ENCODE measurements around the gene PKD1L1. TPM values are rescaled to one million over a fixed set of nuclear protein-coding genes. Genes with fewer than 3 reads are reported as not detected.
A peak's percentile ranks its signal among the peaks of the same experiment; 100 is the strongest.

The PKD1L1 gene
- total RNA-seq, 1 experiment from 2014 or later = 0.24 TPM

DNA sequence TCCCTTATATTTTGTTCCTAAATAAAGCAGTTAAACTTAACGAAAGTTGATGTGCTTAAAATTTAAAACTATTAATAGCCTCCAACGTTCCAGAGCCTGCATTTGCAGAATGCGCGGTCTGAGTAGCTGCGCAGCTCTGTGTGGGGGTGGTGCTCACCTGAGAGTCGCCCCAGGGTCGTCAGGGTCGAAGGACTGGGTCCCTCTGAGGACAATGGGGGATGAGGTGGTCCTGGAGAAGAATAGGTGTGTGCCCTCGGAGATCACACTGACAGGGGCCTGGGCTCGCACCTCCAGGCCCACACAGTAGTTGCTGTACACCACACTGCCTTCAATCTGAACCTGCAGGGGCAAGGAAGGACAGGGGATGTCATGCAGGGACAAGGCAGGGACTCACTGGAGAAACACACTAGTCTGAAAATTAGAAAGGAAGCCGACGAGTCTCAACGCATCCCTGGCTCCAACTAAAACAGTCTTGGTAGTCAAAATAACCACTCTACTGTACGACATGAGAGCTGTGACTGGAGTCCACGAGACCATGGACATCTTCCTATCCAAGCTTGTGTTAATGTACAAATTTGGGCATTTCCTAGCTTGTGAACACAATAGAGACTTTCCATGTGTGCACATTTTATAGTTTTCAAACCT is 54.4 kb downstream of the PKD1L1 start:
- no TSS peak for BruUV-seq (replicated peaks)
- TF ChIP-seq CTCF (IDR thresholded peaks at IDR 0.05; ENCODE audit: unreplicated experiment) = no peak
- CTCF ChIA-PET = no interaction called here
- H3K27me3 Mint-ChIP-seq (ENCODE audit: unreplicated experiment) = peaks cover 64% of the 10 kb centered on the region
- no peak overlapping the region for H3K27ac Mint-ChIP-seq (ENCODE audit: unreplicated experiment)
- H3K9me3 Mint-ChIP-seq (ENCODE audit: low read depth, unreplicated experiment) = no peaks in the 10 kb centered on the region
- no peak for DNase-seq
- H3K4me1 Mint-ChIP-seq (ENCODE audit: low read depth, unreplicated experiment) = no peaks in the 10 kb centered on the region
- no peaks in the 10 kb centered on the region for H3K36me3 Mint-ChIP-seq (ENCODE audit: insufficient read depth, unreplicated experiment)
- intact Hi-C loops (cut with micrococcal nuclease; ENCODE audit: unreplicated experiment) = no loop called here
- H3K4me3 Mint-ChIP-seq (ENCODE audit: low read depth, unreplicated experiment) = no peak overlapping the region

DNA sequence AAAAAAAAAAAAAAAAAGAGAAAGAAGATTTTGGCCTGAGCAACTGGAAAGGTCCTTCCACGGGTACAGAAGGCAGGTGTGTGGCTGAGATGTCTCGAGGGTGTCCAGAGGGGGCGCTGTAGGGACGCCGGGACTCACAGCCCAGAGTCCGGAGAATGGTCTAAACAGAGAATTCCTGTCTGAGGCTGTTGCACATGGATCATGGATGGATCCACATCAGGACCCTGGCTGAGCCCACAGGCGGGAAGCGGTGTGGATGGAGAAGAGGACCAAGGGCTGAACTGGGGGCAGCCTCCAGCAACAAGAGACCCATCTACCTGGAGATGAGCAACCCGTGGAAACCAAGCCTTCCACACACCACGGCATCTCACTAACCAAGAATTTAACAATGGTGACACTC is 55.0 kb downstream of the PKD1L1 start:
- Mint-ChIP-seq H3K27me3 (ENCODE audit: unreplicated experiment) (peaks cover 64% of the 10 kb centered on the region), H3K27ac (ENCODE audit: unreplicated experiment) (no peak overlapping the region), H3K9me3 (ENCODE audit: low read depth, unreplicated experiment) (no peaks in the 10 kb centered on the region), H3K4me3 (ENCODE audit: low read depth, unreplicated experiment) (no peak overlapping the region), H3K4me1 (ENCODE audit: low read depth, unreplicated experiment) (no peaks in the 10 kb centered on the region), H3K36me3 (ENCODE audit: insufficient read depth, unreplicated experiment) (no peaks in the 10 kb centered on the region)
- no TSS peak for BruUV-seq (replicated peaks)
- CTCF ChIA-PET = interaction anchor here (0.6 to 0.7 kb wide), 3 partner anchors 35 to 382 kb away, joined by 3 to 6 read pairs (median 4); no protein-coding TSS in a partner anchor
- TF ChIP-seq CTCF (IDR thresholded peaks at IDR 0.05; ENCODE audit: unreplicated experiment) = peak; percentile 38
- DNase-seq = peak; percentile 16
- intact Hi-C loops (cut with micrococcal nuclease; ENCODE audit: unreplicated experiment) = no loop called here

DNA sequence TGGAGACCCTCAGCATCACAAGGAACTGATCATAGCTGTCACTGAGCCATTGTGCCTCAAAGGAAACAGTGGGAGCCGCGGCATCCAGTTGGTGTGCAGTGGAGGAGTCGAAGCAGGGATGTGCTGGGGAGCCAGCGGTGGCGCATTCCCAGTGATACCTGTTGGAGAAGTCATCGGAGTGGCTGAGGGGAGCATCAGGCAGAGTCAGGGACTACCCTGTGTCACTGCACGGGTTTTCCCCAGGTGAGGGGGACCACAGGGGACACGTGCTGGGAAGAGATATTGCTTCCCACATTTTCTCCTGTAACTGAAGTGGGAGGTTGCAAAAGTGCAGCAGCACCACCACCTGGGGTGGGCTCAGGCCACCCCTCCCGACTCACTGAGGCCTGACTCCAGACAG is 57.7 kb downstream of the PKD1L1 start:
- H3K4me1 Mint-ChIP-seq (ENCODE audit: low read depth, unreplicated experiment) = no peaks in the 10 kb centered on the region
- DNase-seq = no peak
- intact Hi-C loops (cut with micrococcal nuclease; ENCODE audit: unreplicated experiment) = no loop called here
- no peaks in the 10 kb centered on the region for H3K36me3 Mint-ChIP-seq (ENCODE audit: insufficient read depth, unreplicated experiment)
- H3K4me3 Mint-ChIP-seq (ENCODE audit: low read depth, unreplicated experiment) = no peak overlapping the region
- H3K27me3 Mint-ChIP-seq (ENCODE audit: unreplicated experiment) = peaks cover 42% of the 10 kb centered on the region
- no peak overlapping the region for H3K27ac Mint-ChIP-seq (ENCODE audit: unreplicated experiment)
- CTCF ChIA-PET = interaction anchor here (0.6 kb wide), 1 partner anchor 53 kb away, joined by 3 read pairs; no protein-coding TSS in a partner anchor
- no peak for TF ChIP-seq CTCF (IDR thresholded peaks at IDR 0.05; ENCODE audit: unreplicated experiment)
- no TSS peak for BruUV-seq (replicated peaks)
- H3K9me3 Mint-ChIP-seq (ENCODE audit: low read depth, unreplicated experiment) = no peaks in the 10 kb centered on the region

DNA sequence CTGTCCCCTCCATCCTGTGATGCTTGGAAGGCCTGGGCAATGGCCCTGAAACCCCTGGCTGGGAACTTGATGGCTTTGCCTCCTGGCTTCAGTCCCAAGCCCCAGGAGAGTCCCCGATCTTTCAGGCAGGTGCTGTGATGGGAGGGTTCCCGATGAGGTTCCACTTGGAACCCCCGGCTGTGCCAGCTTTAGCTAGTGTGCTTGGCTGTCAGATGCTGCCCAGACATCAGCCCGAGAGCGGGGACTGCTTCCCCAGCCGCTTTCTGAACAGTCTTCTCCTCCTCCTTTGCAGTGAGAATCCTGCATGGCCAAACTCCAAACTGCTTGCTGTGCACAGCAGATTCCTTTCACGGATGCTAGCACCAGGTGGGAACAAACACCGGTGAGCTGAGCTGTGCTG is 58.1 kb downstream of the PKD1L1 start:
- CTCF ChIA-PET = interaction anchor here (0.6 kb wide), 1 partner anchor 53 kb away, joined by 3 read pairs; no protein-coding TSS in a partner anchor
- TF ChIP-seq CTCF (IDR thresholded peaks at IDR 0.05; ENCODE audit: unreplicated experiment) = no peak
- H3K4me3 Mint-ChIP-seq (ENCODE audit: low read depth, unreplicated experiment) = no peak overlapping the region
- BruUV-seq (replicated peaks) = no TSS peak
- no peaks in the 10 kb centered on the region for H3K4me1 Mint-ChIP-seq (ENCODE audit: low read depth, unreplicated experiment)
- no peak for DNase-seq
- H3K36me3 Mint-ChIP-seq (ENCODE audit: insufficient read depth, unreplicated experiment) = no peaks in the 10 kb centered on the region
- no peak overlapping the region for H3K27ac Mint-ChIP-seq (ENCODE audit: unreplicated experiment)
- no peaks in the 10 kb centered on the region for H3K9me3 Mint-ChIP-seq (ENCODE audit: low read depth, unreplicated experiment)
- intact Hi-C loops (cut with micrococcal nuclease; ENCODE audit: unreplicated experiment) = no loop called here
- peaks cover 42% of the 10 kb centered on the region for H3K27me3 Mint-ChIP-seq (ENCODE audit: unreplicated experiment)

All from Calu3 (cell line).